MCF 10A (cell line): ENCODE data around the gene TMCO4. TPM values are rescaled to one million over a fixed set of nuclear protein-coding genes. Genes with fewer than 3 reads are reported as not detected.

Source experiments
- BruUV-seq: library from RNA; stranded (reverse); fragments of 400-500 nt; replicated peaks from 2 replicates; lab custom pipeline; 2021; lab: Mats Ljungman, UMichigan
- CTCF ChIA-PET: fragments of 300-600 bp; sonication (Branson Sonifier 250); formaldehyde crosslinking; extraction: SDS; loops from one replicate; lab custom pipeline; 2021; ENCODE audit warnings: antibody characterized with exemption, inconsistent platforms; lab: Yijun Ruan, JAX
- POLR2A ChIA-PET: fragments of 300-600, 350-650 bp; sonication (Branson Sonifier 250); formaldehyde crosslinking; extraction: SDS; loops from one replicate; lab custom pipeline; 2020; ENCODE audit warnings: antibody characterized with exemption, inconsistent platforms; lab: Yijun Ruan, JAX
- DNase-seq: peaks from one replicate; pipeline ENCODE4 v3.0.0-alpha.2; 2018; ENCODE audit not compliant: unreplicated experiment
- H3K27ac Mint-ChIP-seq: one replicate; pipeline ENCODE4 v1.8.0; 2022; ENCODE audit warnings: mild to moderate bottlenecking, low read depth, mixed read lengths; ENCODE audit not compliant: unreplicated experiment
- H3K27me3 Mint-ChIP-seq: one replicate; pipeline ENCODE4 v1.8.0; 2022; ENCODE audit warnings: mixed read lengths; ENCODE audit not compliant: insufficient read depth, unreplicated experiment
- H3K36me3 Mint-ChIP-seq: one replicate; pipeline ENCODE4 v1.8.0; 2022; ENCODE audit warnings: mild to moderate bottlenecking, moderate library complexity, mixed read lengths; ENCODE audit not compliant: insufficient read depth, unreplicated experiment
- H3K4me1 Mint-ChIP-seq: one replicate; pipeline ENCODE4 v1.8.0; 2022; ENCODE audit warnings: mixed read lengths; ENCODE audit not compliant: insufficient read depth, unreplicated experiment
- H3K4me3 Mint-ChIP-seq: one replicate; pipeline ENCODE4 v1.8.0; 2022; ENCODE audit warnings: mild to moderate bottlenecking, moderate library complexity, mixed read lengths; ENCODE audit not compliant: unreplicated experiment
- H3K9me3 Mint-ChIP-seq: one replicate; pipeline ENCODE4 v1.8.0; 2022; ENCODE audit warnings: mixed read lengths; ENCODE audit not compliant: unreplicated experiment
- intact Hi-C: fragments of 100-400 bp; cut with micrococcal nuclease; formaldehyde crosslinking; loops from 2 replicates; pipeline ENCODE4 v1.14.1; 2022
- total RNA-seq: library from RNA; stranded (reverse); gene quantifications from 2 replicates; pipeline ENCODE4 v1.2.3, GENCODE V29; 2022
- TF ChIP-seq, protein P1 (sequence below): fragments of 200-600 bp; IDR thresholded peaks from one replicate; pipeline ENCODE4 v1.8.0; 2022; ENCODE audit warnings: antibody characterized with exemption, mild to moderate bottlenecking; ENCODE audit not compliant: unreplicated experiment

The TMCO4 gene
- total RNA-seq, 1 experiment from 2014 or later = 20.5 TPM

DNA sequence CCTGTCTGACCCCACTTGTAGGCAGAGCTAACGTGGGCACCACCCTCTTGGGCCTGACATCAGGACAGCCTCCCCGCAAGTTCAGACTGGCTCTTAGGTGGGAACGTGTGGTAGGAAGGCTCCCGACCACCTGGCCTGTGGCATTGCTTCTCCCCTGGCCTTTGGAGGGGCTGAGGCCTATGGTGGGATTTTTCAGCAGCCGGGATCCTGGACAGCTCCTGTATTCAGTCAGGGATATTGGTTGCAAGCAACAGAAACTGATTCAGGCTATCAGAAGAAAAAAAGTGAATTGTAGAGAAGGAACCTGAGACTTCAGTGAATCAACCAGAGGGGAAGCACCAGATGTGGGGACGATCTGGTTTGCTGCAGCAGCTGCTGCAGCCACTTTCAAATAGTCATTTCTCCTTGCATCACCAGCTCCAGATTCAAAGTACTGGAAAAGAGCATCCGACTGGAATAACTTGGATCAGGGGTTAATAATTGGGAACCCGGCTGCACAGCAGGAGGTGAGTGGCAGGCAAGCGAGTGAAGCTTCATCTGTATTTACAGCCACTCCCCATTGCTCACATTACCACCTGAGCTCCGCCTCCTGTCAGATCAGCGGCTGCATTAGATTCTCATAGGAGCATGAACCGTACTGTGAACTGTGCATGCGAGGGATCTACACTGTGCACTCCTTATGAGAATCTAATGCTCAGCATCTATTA, 9.5 kb upstream of the TMCO4 start:
- H3K27ac Mint-ChIP-seq = no peak overlapping the region
- TF ChIP-seq, protein P1, sequence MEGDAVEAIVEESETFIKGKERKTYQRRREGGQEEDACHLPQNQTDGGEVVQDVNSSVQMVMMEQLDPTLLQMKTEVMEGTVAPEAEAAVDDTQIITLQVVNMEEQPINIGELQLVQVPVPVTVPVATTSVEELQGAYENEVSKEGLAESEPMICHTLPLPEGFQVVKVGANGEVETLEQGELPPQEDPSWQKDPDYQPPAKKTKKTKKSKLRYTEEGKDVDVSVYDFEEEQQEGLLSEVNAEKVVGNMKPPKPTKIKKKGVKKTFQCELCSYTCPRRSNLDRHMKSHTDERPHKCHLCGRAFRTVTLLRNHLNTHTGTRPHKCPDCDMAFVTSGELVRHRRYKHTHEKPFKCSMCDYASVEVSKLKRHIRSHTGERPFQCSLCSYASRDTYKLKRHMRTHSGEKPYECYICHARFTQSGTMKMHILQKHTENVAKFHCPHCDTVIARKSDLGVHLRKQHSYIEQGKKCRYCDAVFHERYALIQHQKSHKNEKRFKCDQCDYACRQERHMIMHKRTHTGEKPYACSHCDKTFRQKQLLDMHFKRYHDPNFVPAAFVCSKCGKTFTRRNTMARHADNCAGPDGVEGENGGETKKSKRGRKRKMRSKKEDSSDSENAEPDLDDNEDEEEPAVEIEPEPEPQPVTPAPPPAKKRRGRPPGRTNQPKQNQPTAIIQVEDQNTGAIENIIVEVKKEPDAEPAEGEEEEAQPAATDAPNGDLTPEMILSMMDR = no peak
- H3K36me3 Mint-ChIP-seq = no peaks in the 10 kb centered on the region
- no peaks in the 10 kb centered on the region for H3K4me1 Mint-ChIP-seq
- BruUV-seq = no TSS peak
- H3K9me3 Mint-ChIP-seq = no peaks in the 10 kb centered on the region
- no peak for DNase-seq
- H3K4me3 Mint-ChIP-seq = no peak overlapping the region
- ChIA-PET POLR2A (no interaction called here), CTCF (interaction anchor here (0.6 kb wide), 1 partner anchor 1851 kb away, joined by 3 read pairs; no protein-coding TSS in a partner anchor)
- intact Hi-C loops = no loop called here
- peaks cover 11% of the 10 kb centered on the region for H3K27me3 Mint-ChIP-seq

GRCh38 chr1:19808351-19808750, 8.6 kb upstream of the TMCO4 start:
- Mint-ChIP-seq H3K4me1 (no peaks in the 10 kb centered on the region), H3K4me3 (no peak overlapping the region), H3K9me3 (no peaks in the 10 kb centered on the region), H3K27me3 (peaks cover 11% of the 10 kb centered on the region), H3K36me3 (no peaks in the 10 kb centered on the region), H3K27ac (no peak overlapping the region)
- ChIA-PET POLR2A (no interaction called here), CTCF (no interaction called here)
- no TSS peak for BruUV-seq
- DNase-seq = no peak
- intact Hi-C loops = no loop called here
- TF ChIP-seq, protein P1 = no peak

- BruUV-seq = no TSS peak
- TF ChIP-seq, protein P1 = no peak
- Mint-ChIP-seq H3K9me3 (no peaks in the 10 kb centered on the region), H3K36me3 (no peaks in the 10 kb centered on the region), H3K4me3 (no peak overlapping the region), H3K4me1 (peaks cover 12% of the 10 kb centered on the region), H3K27ac (no peak overlapping the region), H3K27me3 (no peaks in the 10 kb centered on the region)
- ChIA-PET CTCF (interaction anchor here (0.6 kb wide), 1 partner anchor 65 kb away, joined by 6 read pairs; no protein-coding TSS in a partner anchor), POLR2A (no interaction called here)
- DNase-seq = no peak
- intact Hi-C loops = no loop called here
Observed at GRCh38 chr1:19804831-19805251, 5.1 kb upstream of the TMCO4 start.

DNA sequence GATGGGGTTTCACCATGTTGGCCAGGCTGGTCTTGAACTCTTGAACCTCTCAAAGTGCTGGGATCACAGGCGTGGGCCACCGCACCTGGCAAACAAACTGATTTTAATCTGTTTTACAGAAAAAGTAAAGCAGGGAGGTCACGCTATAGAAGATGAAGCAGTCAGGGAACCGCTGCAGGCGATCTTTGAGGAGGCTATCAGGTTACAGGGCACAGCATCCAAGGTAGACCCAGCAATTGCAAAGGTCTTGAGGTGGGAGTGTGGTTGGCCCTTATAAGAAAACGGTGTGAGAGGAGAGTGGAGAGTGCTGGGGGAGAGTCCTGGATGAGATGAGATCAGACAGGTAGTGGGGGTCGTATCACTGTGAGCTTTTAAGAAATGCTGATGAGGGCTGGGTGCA, 2.6 kb upstream of the TMCO4 start:
- peaks cover 2% of the 10 kb centered on the region for H3K36me3 Mint-ChIP-seq
- H3K9me3 Mint-ChIP-seq = no peaks in the 10 kb centered on the region
- CTCF ChIA-PET = interaction anchor here (0.7 kb wide), 1 partner anchor 333 kb away, joined by 3 read pairs; no protein-coding TSS in a partner anchor
- BruUV-seq = no TSS peak
- H3K27me3 Mint-ChIP-seq = no peaks in the 10 kb centered on the region
- H3K4me1 Mint-ChIP-seq = peaks cover 21% of the 10 kb centered on the region
- POLR2A ChIA-PET = no interaction called here
- no peak overlapping the region for H3K27ac Mint-ChIP-seq
- intact Hi-C loops = no loop called here
- no peak for DNase-seq
- TF ChIP-seq, protein P1 = no peak
- no peak overlapping the region for H3K4me3 Mint-ChIP-seq
